ENCODE data around the gene LTV1. TPM values are rescaled to one million over a fixed set of nuclear protein-coding genes. Genes with fewer than 3 reads are reported as not detected.

Gene LTV1
- total and polyA plus RNA-seq, 2 donors from 2014 or later: 15.0 to 17.8 TPM

DNA sequence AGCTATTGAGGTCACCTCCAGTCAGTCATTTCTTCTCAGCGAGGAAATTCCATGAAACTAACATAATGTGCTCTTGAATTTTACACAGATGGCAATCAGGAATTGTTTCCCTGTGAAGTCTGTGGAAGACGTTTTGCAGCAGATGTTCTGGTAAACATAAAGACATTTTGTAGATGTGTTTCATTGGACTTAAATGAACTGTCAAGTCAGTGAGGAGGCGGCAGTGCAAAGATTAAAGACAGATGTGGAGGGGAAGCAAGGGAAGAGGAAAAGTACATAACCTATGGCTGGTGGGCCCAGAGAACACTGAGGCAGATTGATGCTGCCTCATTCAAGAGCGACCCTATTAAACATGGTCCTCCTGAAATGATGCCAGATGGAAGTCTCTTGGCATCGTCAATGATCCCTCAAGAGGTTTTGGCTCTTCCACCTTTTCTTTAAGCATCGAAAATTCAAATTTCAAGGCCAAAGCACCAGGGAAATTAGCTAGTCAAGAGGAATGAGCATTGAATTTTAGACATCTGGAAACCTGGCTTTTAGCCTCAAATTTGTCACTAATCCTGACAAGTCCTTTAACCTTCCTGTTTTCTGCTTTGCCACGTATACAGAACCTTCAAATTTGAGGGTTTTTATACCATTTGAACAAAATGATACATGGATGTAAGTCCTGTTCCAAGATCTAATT lies 41.2 kb downstream of the LTV1 start:
- no peak for TF ChIP-seq CTCF (IDR thresholded peaks at IDR 0.05; ENCODE audit: borderline replicate concordance, extremely low read depth, insufficient read depth)
- DNase-seq (no peak), FAIRE-seq (no peak)
- Histone ChIP-seq H3K9ac (ENCODE audit: low read length in 3 of 3) (no peak overlapping the region), H3K4me1 (ENCODE audit: control insufficient read depth in 2 of 3, insufficient read depth in 2 of 3, low read depth in 1 of 3, low read length in 3 of 3) (no peaks in the 10 kb centered on the region), H3K27me3 (ENCODE audit: control insufficient read depth, insufficient read depth, low read length) (no peaks in the 10 kb centered on the region), H3K9me3 (ENCODE audit: control insufficient read depth in 2 of 3, insufficient read depth in 1 of 3, low read length in 3 of 3) (no peaks in the 10 kb centered on the region), H3K4me3 (ENCODE audit: low read length in 3 of 3) (no peak overlapping the region), H3K27ac (ENCODE audit: low read depth in 2 of 2, low read length in 2 of 2) (no peak overlapping the region), H3K36me3 (ENCODE audit: control insufficient read depth in 2 of 3, insufficient read depth in 3 of 3, low read length in 3 of 3) (no peaks in the 10 kb centered on the region)
- intact Hi-C loops (cut with DNase I): no loop called here

DNA sequence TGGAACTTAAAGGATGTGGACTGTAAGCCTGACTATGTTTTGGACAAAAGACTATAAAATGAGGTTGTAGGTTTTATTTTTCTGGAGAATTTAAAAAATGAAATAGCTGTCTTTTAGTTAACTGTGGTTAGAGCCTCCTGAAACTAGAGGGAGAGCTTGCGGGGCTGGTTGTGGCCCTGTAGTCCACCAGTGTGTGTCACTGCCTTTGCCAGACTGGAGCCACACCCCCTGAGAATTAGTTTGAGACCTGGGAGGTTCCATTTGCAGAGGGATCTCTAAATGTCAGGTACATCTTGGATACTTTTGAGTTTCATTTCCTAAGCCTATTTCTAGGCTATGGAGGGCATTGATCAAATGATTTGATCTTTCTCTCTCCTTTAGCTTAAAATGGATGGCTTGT lies 42.0 kb downstream of the LTV1 start:
- no peaks in the 10 kb centered on the region for H3K36me3 ChIP-seq (ENCODE audit: control insufficient read depth in 2 of 3, insufficient read depth in 3 of 3, low read length in 3 of 3)
- TF ChIP-seq CTCF (IDR thresholded peaks at IDR 0.05; ENCODE audit: borderline replicate concordance, extremely low read depth, insufficient read depth): no peak
- no peak overlapping the region for H3K27ac ChIP-seq (ENCODE audit: low read depth in 2 of 2, low read length in 2 of 2)
- H3K4me1 ChIP-seq (ENCODE audit: control insufficient read depth in 2 of 3, insufficient read depth in 2 of 3, low read depth in 1 of 3, low read length in 3 of 3): no peaks in the 10 kb centered on the region
- no peak overlapping the region for H3K4me3 ChIP-seq (ENCODE audit: low read length in 3 of 3)
- intact Hi-C loops (cut with DNase I): no loop called here
- FAIRE-seq (no peak), DNase-seq (no peak)
- no peak overlapping the region for H3K9ac ChIP-seq (ENCODE audit: low read length in 3 of 3)
- H3K9me3 ChIP-seq (ENCODE audit: control insufficient read depth in 2 of 3, insufficient read depth in 1 of 3, low read length in 3 of 3): no peaks in the 10 kb centered on the region
- H3K27me3 ChIP-seq (ENCODE audit: control insufficient read depth, insufficient read depth, low read length): no peaks in the 10 kb centered on the region

- no peak overlapping the region for H3K9ac ChIP-seq (ENCODE audit: low read length in 3 of 3)
- intact Hi-C loops (cut with DNase I): no loop called here
- no peak for TF ChIP-seq CTCF (IDR thresholded peaks at IDR 0.05; ENCODE audit: borderline replicate concordance, extremely low read depth, insufficient read depth)
- no peaks in the 10 kb centered on the region for H3K4me1 ChIP-seq (ENCODE audit: control insufficient read depth in 2 of 3, insufficient read depth in 2 of 3, low read depth in 1 of 3, low read length in 3 of 3)
- DNase-seq (no peak), FAIRE-seq (peak; percentile 15)
- H3K4me3 ChIP-seq (ENCODE audit: low read length in 3 of 3): no peak overlapping the region
- no peaks in the 10 kb centered on the region for H3K36me3 ChIP-seq (ENCODE audit: control insufficient read depth in 2 of 3, insufficient read depth in 3 of 3, low read length in 3 of 3)
- H3K27ac ChIP-seq (ENCODE audit: low read depth in 2 of 2, low read length in 2 of 2): no peak overlapping the region
- no peaks in the 10 kb centered on the region for H3K9me3 ChIP-seq (ENCODE audit: control insufficient read depth in 2 of 3, insufficient read depth in 1 of 3, low read length in 3 of 3)
- H3K27me3 ChIP-seq (ENCODE audit: control insufficient read depth, insufficient read depth, low read length): no peaks in the 10 kb centered on the region
Observed at GRCh38 chr6:143894655-143895054, 51.5 kb downstream of the LTV1 start.

Measured in kidney (tissue), 14 donors.